ENCODE data around the gene DENND2A.

The DENND2A gene

GRCh38 chr7:140619176-140619575 lies 21.4 kb downstream of the DENND2A start:
- no peak for DNase-seq (ENCODE audit: low spot score)

GRCh38 chr7:140618306-140618705 lies 22.3 kb downstream of the DENND2A start:
- DNase-seq (ENCODE audit: low spot score): no peak

GRCh38 chr7:140617081-140617480 lies 23.5 kb downstream of the DENND2A start:
- DNase-seq (ENCODE audit: low spot score): no peak

DNA sequence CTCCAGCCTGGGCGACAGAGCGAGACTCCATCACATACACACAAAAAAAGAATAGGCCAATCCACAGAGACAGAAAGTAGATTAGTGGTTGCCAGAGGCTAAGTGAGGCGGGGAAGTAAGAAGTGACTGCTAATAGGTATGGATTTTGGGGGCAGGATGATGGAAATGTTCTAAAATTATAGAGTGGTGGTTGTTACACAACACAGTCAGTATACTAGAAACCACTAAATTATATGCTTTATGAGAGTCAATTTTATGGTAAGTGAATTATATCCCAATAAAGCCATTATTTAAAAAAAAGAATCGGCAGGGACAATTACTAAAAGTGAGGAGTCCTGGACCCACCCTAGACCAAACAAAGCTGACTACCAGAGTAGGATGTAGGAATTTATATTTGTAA lies 24.3 kb downstream of the DENND2A start:
- DNase-seq (ENCODE audit: low spot score): no peak

GRCh38 chr7:140611641-140612040 lies 29.0 kb downstream of the DENND2A start:
- no peak for DNase-seq (ENCODE audit: low spot score)

- no peak for DNase-seq (ENCODE audit: low spot score)
Observed at GRCh38 chr7:140610204-140611165, 30.1 kb downstream of the DENND2A start.

DNA sequence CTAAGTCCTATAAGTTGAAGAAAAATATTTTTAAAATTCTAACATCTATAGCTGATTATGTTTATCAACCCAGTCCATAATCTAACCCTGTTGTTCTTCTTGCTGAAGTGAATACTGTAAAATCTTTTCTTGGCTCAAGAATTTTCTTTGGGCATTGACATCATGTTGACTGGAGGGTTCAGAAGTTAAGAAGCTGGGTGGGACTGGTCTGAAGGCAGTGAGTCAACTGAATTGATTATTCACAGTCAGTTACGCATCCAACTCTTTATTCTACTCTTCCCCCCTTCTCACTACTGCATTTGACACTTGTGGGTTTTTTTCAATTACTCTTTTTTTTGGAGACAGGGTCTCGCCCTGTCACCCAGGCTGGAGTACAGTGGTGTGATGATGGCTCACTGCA lies 31.0 kb downstream of the DENND2A start:
- DNase-seq (ENCODE audit: low spot score): no peak

- DNase-seq (ENCODE audit: low spot score): no peak
Observed at GRCh38 chr7:140607441-140607989, 33.1 kb downstream of the DENND2A start.

DNA sequence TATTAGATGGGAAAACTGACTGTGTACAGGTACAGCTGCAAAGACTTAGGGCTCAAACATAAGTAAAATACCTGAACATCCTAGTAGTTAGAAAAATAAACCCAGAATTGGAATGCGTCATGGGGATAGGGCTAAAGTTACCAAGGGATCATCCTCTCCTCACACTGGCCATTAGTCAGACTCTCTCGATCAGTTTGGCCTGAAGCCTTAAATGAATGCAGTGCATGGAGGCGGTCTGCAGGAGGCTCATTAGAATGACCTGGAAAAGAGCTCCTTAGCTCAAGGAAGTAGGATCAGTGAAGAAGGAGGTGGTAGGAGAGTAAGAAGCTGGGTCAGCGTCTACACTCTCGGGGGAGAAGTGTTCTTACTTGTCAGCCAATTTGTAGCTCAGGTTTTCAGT lies 35.3 kb downstream of the DENND2A start:
- DNase-seq (ENCODE audit: low spot score): no peak

DNA sequence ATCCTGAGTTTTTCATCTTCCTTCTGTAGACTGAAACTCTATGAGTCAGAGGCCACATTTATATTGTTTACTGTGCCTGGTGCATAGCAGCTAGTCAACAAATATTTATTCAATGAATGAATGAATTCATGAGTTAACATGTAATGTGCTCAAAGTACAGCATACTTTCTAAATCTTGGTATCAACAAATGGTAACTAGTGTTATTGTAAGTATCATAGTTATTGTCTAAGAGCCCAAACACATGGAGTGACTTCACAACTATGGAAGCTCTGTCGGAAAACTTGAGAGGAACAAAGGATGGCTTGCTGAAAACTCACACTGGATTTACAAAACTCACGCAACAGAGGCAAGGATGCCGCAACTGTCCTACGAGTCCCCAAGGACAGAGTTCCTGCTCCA lies 35.9 kb downstream of the DENND2A start:
- no peak for DNase-seq (ENCODE audit: low spot score)

- no peak for DNase-seq (ENCODE audit: low spot score)
Observed at GRCh38 chr7:140604076-140604475, 36.5 kb downstream of the DENND2A start.

GRCh38 chr7:140601566-140602174 lies 38.9 kb downstream of the DENND2A start:
- DNase-seq (ENCODE audit: low spot score): no peak

GRCh38 chr7:140600341-140600740 lies 40.3 kb downstream of the DENND2A start:
- DNase-seq (ENCODE audit: low spot score): no peak

- DNase-seq (ENCODE audit: low spot score): no peak
Observed at GRCh38 chr7:140597428-140597949, 43.1 kb downstream of the DENND2A start.

GRCh38 chr7:140596519-140597427 lies 43.8 kb downstream of the DENND2A start:
- DNase-seq (ENCODE audit: low spot score): no peak

- no peak for DNase-seq (ENCODE audit: low spot score)
Observed at GRCh38 chr7:140595468-140596092, 45.0 kb downstream of the DENND2A start.

DNA sequence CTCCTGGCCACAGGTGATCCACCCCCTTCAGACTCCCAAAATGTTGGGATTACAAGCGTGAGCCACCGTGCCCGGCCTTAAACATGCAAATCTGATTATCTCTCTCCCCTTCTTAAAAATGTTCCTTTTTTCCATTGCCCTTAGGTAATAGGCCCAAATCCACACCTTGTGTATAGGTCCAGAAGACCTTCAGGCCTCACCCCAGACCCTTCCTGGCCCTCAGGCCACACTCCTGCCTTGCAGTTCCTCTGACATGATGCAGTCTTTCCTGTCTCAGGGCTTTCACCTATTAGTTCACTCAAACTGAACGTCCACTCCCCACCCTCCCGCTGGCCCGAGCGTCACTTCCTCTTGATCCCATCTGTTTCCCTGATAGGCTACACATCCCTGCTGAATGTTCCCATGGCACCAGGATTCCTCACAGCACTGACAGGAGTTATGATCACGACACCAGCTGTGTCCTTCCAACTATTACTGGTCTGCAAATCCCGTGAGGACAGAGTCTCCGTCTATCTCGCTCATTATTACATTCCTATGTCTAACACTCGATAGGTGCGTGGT lies 46.4 kb downstream of the DENND2A start:
- DNase-seq (ENCODE audit: low spot score): no peak

DNA sequence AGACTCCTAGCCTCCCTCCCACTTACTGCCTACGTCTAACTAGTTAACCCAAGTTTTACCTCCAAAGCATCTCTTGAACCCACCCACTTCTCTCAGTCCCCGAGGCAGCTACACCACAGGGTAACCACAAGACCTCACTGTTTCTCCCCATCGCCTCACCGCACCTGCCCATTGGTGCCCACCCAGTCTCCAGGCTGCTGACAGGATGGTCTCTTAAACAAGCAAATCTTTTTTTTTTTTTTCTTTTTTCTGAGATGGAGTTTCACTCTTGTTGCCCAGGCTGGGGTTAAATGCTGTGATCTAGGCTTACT lies 47.0 kb downstream of the DENND2A start:
- DNase-seq (ENCODE audit: low spot score): no peak

DNA sequence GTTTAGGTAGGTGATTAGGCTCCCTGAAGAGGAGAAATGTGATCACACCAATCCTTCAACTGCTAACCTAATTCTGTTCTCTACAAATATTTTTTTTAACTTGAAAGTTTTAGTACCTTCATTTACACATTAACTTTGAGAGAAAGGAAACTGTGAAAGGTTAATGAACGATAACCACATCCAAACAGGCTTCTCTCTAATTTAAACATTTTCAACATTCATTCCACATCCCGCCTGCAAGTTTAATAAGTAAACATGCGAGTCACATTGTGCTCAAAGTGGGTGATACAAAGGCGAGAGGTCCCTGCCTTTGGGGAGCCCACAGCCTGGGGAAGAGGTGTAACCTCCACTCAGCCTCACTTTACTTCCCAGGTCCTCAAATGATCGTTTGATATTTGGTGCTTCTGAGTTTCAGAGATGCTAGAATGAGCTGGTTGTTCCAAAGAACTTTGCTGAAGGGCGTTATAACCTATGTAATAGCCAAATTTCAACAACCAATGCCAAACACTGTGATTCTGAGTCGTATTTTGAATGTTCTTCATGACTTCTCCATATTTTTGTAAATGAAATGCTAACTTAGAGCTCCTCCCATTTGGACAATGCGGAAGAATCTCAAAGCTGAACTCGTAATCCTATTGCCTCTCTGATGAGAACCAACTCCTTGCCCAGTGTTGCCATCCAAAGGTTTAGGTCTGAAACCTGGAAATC lies 47.5 kb downstream of the DENND2A start:
- DNase-seq (ENCODE audit: low spot score): no peak

DNA sequence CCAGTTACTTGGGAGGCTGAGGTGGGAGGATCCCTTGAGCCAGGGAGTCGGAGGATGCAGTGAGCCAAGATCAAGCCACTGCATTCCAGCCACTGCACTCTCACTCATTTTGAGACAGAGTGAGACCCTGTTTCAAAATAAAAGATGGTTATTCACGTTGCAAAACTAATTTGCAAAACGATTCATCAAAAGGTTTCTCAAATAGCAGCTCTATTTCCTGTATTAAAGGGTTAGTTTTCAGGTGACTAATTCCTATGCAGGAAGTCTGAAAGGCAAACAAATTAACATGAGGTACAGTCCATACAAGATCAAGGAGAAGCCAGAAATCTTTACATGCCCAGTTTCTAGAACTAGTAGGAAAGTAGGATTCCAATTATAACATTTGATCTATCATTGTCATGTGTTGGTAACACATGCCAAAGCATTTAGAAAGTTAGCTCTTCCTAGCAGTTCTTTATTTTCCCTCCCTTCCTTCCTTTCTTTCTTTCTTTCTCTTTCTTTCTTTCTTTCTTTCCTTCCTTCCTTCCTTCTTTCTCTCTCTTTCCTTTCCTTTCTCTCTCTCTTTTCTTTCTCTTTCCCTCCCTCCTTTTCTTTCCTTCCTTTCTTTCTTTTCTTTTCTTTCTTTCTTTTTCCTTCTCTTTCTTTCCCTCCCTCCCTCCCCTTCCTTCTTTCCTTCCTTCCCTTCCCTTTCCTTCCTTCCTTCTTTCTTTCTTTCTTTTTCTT lies 49.3 kb downstream of the DENND2A start:
- no peak for DNase-seq (ENCODE audit: low spot score)
